K562 (cell line): Measurements from ENCODE around the gene STK16. TPM values are rescaled to one million over a fixed set of nuclear protein-coding genes. Genes with fewer than 3 reads are reported as not detected.

Experiments
- ATAC-seq: fragments of 200-7000 bp; cut with Tn5 transposase; 3 replicates; pipeline ENCODE4 v1.9.1; 2020; ENCODE audit warnings: moderate library complexity
- BruUV-seq: library from RNA; stranded (reverse); fragments of 400-500 nt; replicated peaks from 2 replicates; lab custom pipeline; 2021; lab: Mats Ljungman, UMichigan
- CTCF ChIA-PET: fragments of 300-600 bp; formaldehyde crosslinking; extraction: SDS; loops from one replicate; lab custom pipeline; 2021; ENCODE audit warnings: low intra/inter-chr PET ratio; lab: Yijun Ruan, JAX
- POLR2A ChIA-PET: fragments of 300-600, 350-650 bp; sonication (Branson Sonifier 250); formaldehyde crosslinking; extraction: SDS; loops from one replicate; lab custom pipeline; 2021; ENCODE audit warnings: antibody characterized with exemption, inconsistent platforms; lab: Yijun Ruan, JAX
- DNase-seq, 4 experiments: peaks; one replicate each; pipeline versions ENCODE4 v3.0.0 to v3.0.0-alpha.2; 2011 to 2018; ENCODE audit warnings: low spot score in 3 of 4, mixed read lengths in 3 of 4; ENCODE audit errors: extremely low read depth in 1 of 4
- FAIRE-seq: peaks from 2 replicates; lab custom pipeline; 2011; peaks lifted over from hg19 to GRCh38; lab: Jason Lieb, UNC
- H2AFZ ChIP-seq: 2 replicates; pipeline ENCODE4 v1.6.0; 2011; ENCODE audit warnings: low read depth, low read length, control low read depth, inconsistent platforms
- H3K27ac ChIP-seq: fragments of 200-600 bp; 3 replicates; pipeline ENCODE4 v1.8.0; 2011; ENCODE audit warnings: low read depth, mild to moderate bottlenecking, control low read depth, inconsistent platforms, low read length, moderate library complexity, mixed read lengths; ENCODE audit errors: extremely low read depth
- H3K27me3 ChIP-seq, 2 experiments: fragments of 300-600 bp in 1 of 2; 2 replicates in 1 of 2; 3 replicates in 1 of 2; pipeline versions ENCODE4 v1.6.0 to v1.8.0; 2011; ENCODE audit warnings: inconsistent platforms in 2 of 2, low read length in 2 of 2, mild to moderate bottlenecking in 1 of 2, mixed read lengths in 1 of 2, moderate library complexity in 1 of 2; ENCODE audit not compliant: control insufficient read depth in 2 of 2, insufficient read depth in 2 of 2
- H3K36me3 ChIP-seq: fragments of 300-600 bp; 3 replicates; pipeline ENCODE4 v1.8.0; 2011; ENCODE audit warnings: mild to moderate bottlenecking, low read length, inconsistent platforms; ENCODE audit not compliant: control insufficient read depth, insufficient read depth
- H3K4me1 ChIP-seq, 2 experiments: fragments of 200-600 bp in 1 of 2; replicated peaks in 1 of 2; 2 replicates in 1 of 2; 3 replicates in 1 of 2; pipeline versions ENCODE4 v1.5.1 to v1.8.0; 2011; ENCODE audit warnings: inconsistent platforms in 2 of 2, low read length in 2 of 2, mild to moderate bottlenecking in 1 of 2, mixed read lengths in 1 of 2, moderate library complexity in 1 of 2; ENCODE audit not compliant: control insufficient read depth in 2 of 2, insufficient read depth in 2 of 2
- H3K4me2 ChIP-seq: 2 replicates; pipeline ENCODE4 v1.6.1; 2011; ENCODE audit warnings: low read length, control low read depth, inconsistent platforms, mixed read lengths; ENCODE audit not compliant: insufficient read depth
- H3K4me3 ChIP-seq: fragments of 200-600 bp; sonication (generic), shearing (Covaris generic); 2 replicates; pipeline ENCODE4 v1.5.1; 2016; ENCODE audit warnings: control low read depth, inconsistent platforms
- H3K79me2 ChIP-seq: fragments of 200-600 bp; 3 replicates; pipeline ENCODE4 v1.8.0; 2011; ENCODE audit warnings: low read length, inconsistent platforms; ENCODE audit not compliant: control insufficient read depth, insufficient read depth
- H3K9ac ChIP-seq, 2 experiments: 2 replicates each; pipeline versions ENCODE4 v1.6.0 to v1.6.1; 2011; ENCODE audit warnings: low read depth in 2 of 2, low read length in 2 of 2, control low read depth in 1 of 2, inconsistent platforms in 1 of 2, mild to moderate bottlenecking in 1 of 2, mixed read lengths in 1 of 2; ENCODE audit not compliant: insufficient read depth in 1 of 2
- H3K9me1 ChIP-seq: one replicate; pipeline ENCODE4 v1.6.0; 2011; ENCODE audit warnings: inconsistent platforms, mild to moderate bottlenecking, low read length, moderate library complexity; ENCODE audit not compliant: control insufficient read depth, insufficient read depth
- H3K9me3 ChIP-seq: replicated peaks from 2 replicates; pipeline ENCODE4 v1.5.1; 2011; ENCODE audit warnings: low read depth, low read length, inconsistent platforms; ENCODE audit not compliant: control insufficient read depth, insufficient read depth
- H4K20me1 ChIP-seq: replicated peaks from 2 replicates; pipeline ENCODE4 v1.6.1; 2011; ENCODE audit warnings: low read length, inconsistent platforms, mixed read lengths; ENCODE audit not compliant: control insufficient read depth, insufficient read depth
- CREB1 ChIP-seq, 2 experiments: sonication (generic) in 1 of 2; formaldehyde crosslinking in 1 of 2; IDR thresholded peaks; 2 replicates each; pipeline versions ENCODE4 v1.6.1 to v1.8.0; 2012 to 2022; ENCODE audit warnings: inconsistent platforms in 1 of 2, mild to moderate bottlenecking in 1 of 2, missing genetic modification reagents in 1 of 2, moderate library complexity in 1 of 2
- EP400 ChIP-seq: fragments of 450-650 bp; IDR thresholded peaks from 2 replicates; pipeline ENCODE4 v1.6.1; 2017; ENCODE audit warnings: antibody characterized with exemption, mild to moderate bottlenecking, moderate library complexity
- SUPT5H ChIP-seq: fragments of 450-650 bp; IDR thresholded peaks from 2 replicates; pipeline ENCODE4 v1.6.1; 2016
- ZNF644 ChIP-seq: fragments of 200-800 bp; sonication (Bioruptor generic); IDR thresholded peaks from 2 replicates; pipeline ENCODE4 v1.6.1; 2016; ENCODE audit warnings: low read depth, missing genetic modification characterization, missing compliant biosample characterization
- WGBS: fragments of 100-300 bp; shearing (Covaris generic); methylation state at CpG from one replicate; pipeline ENCODE4 v1.1.6; 2016; ENCODE audit warnings: low coverage, mixed read lengths; ENCODE audit not compliant: insufficient coverage; ENCODE audit errors: missing lambda C conversion rate; 5-methylcytosine and 5-hydroxymethylcytosine counted together
- in situ Hi-C: fragments of 300-500 bp; cut with MboI; formaldehyde crosslinking; loops from 4 replicates; pipeline ENCODE4 v1.15.0; 2018; ENCODE audit warnings: inconsistent platforms, mixed read lengths
- intact Hi-C: fragments of 100-400 bp; cut with micrococcal nuclease; formaldehyde crosslinking; loops from 2 replicates; pipeline ENCODE4 v1.14.2; 2022
- polyA plus RNA-seq, 8 experiments: library from polyadenylated mRNA; depleted of rRNA in 4 of 8; stranded (reverse) in 5 of 8; unstranded in 3 of 8; fragments of >200 nt; fragmentation: Nextera tagmentation in 2 of 8; fragmentation: Illumina TruSeq in 1 of 8; extraction: Ambion mirVana in 2 of 8; extraction: Trizol in 1 of 8; gene quantifications; 2 replicates each; pipeline versions ENCODE4 v1.2.1 to v1.2.3, GENCODE V29; 2011 to 2014; ENCODE audit warnings: inconsistent platforms in 1 of 8, missing spikeins in 1 of 8
- total RNA-seq, 7 experiments: library from RNA; depleted of rRNA in 6 of 7; stranded (reverse); fragments of >200 nt in 6 of 7; fragmentation: Illumina TruSeq in 2 of 7; extraction: Trizol in 2 of 7; gene quantifications; 2 replicates each; pipeline versions ENCODE4 v1.2.1 to v1.2.3, GENCODE V29; 2011 to 2021; ENCODE audit warnings: low replicate concordance in 1 of 7
- TF ChIP-seq, protein P1 (sequence below): fragments of 250-450 bp; sonication (Bioruptor Pico); IDR thresholded peaks from 2 replicates; pipeline ENCODE4 v1.5.0; 2021; ENCODE audit warnings: mild to moderate bottlenecking, borderline replicate concordance
- TF ChIP-seq, protein P2 (sequence below), 2 experiments: fragments of 450-650 bp in 1 of 2; sonication (generic) in 1 of 2; formaldehyde crosslinking in 1 of 2; IDR thresholded peaks in 1 of 2; conservative IDR thresholded peaks in 1 of 2; 2 replicates each; pipeline versions ENCODE4 v1.6.1 to v1.8.1; 2016 to 2023; ENCODE audit warnings: mild to moderate bottlenecking in 2 of 2, moderate library complexity in 2 of 2, inconsistent platforms in 1 of 2, missing genetic modification reagents in 1 of 2
- TF ChIP-seq, protein P3 (sequence below): fragments of 250-450 bp; sonication (Bioruptor Pico); IDR thresholded peaks from 2 replicates; pipeline ENCODE4 v1.4.0; 2020; ENCODE audit warnings: mild to moderate bottlenecking, moderate library complexity, borderline replicate concordance

The STK16 gene
- total and polyA plus RNA-seq, 9 of the 15 experiments (the other 6 are each of a cell fraction or from before 2014, with no cell fraction given), result 5.4 to 36.2 (median 17.8) TPM

DNA sequence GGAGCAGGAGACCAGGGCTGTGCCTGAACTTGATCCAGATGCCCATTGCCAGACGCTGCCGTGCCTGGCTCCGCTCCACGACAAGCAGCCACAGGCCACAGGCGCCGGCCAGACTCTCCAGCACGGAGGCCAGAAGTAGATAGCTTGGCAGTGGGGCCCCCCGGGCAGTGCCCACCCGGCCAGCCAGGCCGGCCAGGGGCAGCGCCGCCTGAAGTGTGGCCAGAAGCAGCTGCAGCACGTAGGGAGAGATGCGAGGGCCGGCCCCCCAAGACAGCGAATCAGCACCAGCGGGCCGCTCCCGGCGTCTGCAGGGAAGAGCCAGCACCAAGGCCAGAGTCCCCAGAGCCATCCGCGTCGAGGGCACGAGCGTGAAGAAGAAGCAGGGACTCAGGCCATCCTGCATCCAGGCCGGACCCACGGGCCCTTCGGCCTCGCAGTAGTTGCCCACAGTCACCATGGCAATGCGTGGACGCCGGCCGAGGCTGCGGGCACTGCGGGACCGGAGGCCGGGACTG is 27.0 kb upstream of the STK16 start (continued):
- TF ChIP-seq CREB1 (IDR thresholded peaks at IDR 0.05) (no peak; the same call in 1 of the 2 replicates), CREB1 (CRISPR knock-in tag; IDR thresholded peaks at IDR 0.05) (peak; percentile 22; the same call in 1 of the 2 replicates)

DNA sequence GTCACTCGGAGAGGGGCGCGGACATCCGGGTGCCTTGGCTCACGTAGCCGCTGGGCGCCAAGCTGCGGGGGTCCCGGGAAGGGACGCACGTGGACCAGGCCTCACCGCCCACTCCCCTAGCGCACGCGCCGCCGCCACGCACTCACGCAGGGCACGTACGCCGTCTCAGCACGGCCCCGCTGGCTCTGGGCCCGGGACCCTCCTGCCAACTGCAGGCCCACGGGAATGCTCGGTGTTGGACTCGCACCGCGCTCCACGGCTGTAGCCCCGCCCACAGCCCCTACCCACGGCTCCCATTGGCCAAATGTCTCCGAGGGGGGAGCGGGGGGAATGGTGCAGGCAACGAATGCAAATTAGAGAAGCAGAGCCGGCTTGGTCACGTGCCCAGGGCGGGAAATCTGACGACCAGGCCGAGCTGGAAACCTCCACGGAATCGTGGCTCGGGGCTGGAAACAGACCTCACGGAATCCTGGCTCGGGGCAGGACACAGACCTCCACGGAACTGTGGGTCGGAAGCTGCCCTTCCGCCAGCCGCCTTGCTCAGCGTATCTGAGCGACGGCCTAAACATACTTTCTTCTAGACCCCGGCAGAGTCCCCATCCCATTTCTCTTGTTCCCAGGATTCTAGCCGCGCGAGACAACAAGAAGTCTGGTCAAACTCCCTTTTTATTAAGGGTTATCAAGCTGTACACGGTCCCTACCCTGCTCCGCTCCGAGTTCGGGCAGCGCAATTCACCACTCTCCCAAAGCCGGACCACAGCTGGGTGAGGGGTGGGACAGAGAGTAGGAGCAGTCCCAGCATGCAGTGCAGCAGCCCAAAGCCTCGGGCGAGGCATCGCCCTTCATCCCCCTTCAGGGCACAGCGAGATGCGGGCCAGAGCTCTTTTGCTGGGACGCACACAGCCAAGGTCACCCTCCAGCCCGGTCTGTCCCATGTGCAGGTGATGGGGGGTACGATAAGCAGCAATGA is 26.3 kb upstream of the STK16 start, which contains the start of gene ABCB6:
TSS of gene ABCB6 (minus strand) at position 227 of the 970 bp plus-strand sequence. CDS start 285 bp downstream, outside the sequence.
- Histone ChIP-seq H3K4me1 (peaks cover 13 to 53% of the 10 kb centered on the region in 2 experiments; a peak in 4 of 5 replicates), H4K20me1 (0 out of 2 replicates have a peak, but pooled peaks cover 2% of the 10 kb centered on the region), H2AFZ (peak within 1 kb of the TSS; percentile 75), H3K27ac (peak within 1 kb of the TSS; percentile 89), H3K4me3 (peak within 1 kb of the TSS; percentile 58), H3K4me2 (peak within 1 kb of the TSS; percentile 92), H3K36me3 (peaks cover 73% of the 10 kb centered on the region), H3K79me2 (peaks cover 27% of the 10 kb centered on the region), H3K9ac (peak within 1 kb of the TSS; percentile 73 to 89), H3K9me1 (no peaks in the 10 kb centered on the region), H3K9me3 (no peaks in the 10 kb centered on the region), H3K27me3 (no peaks in the 10 kb centered on the region)
- DNase-seq (peak; percentile 82 to 95 (median 90)), FAIRE-seq (peak; percentile 94), ATAC-seq (peak; percentile 91)
- CTCF ChIA-PET, result no interaction called here
- intact Hi-C loops, result loop anchor here (1.0 to 2.0 kb wide), 4 partner anchors 10 to 60 kb away; partner anchors contain the start of genes ANKZF1, ATG9A, DNAJB2 and NHEJ1
- POLR2A ChIA-PET, result interaction anchor here (0.6 to 2.2 kb wide), 10 partner anchors 8 to 231 kb away, joined by 3 to 12 read pairs (median 6); partner anchors contain the start of genes ANKZF1, ATG9A, CNPPD1 and DNAJB2
- in situ Hi-C loops, result no loop called here
- no TSS peak for BruUV-seq
- 28% methylated on average over 41 of the region's 71 CpGs for WGBS
- TF ChIP-seq SUPT5H, result peak; percentile 83
- TF ChIP-seq, protein P1, sequence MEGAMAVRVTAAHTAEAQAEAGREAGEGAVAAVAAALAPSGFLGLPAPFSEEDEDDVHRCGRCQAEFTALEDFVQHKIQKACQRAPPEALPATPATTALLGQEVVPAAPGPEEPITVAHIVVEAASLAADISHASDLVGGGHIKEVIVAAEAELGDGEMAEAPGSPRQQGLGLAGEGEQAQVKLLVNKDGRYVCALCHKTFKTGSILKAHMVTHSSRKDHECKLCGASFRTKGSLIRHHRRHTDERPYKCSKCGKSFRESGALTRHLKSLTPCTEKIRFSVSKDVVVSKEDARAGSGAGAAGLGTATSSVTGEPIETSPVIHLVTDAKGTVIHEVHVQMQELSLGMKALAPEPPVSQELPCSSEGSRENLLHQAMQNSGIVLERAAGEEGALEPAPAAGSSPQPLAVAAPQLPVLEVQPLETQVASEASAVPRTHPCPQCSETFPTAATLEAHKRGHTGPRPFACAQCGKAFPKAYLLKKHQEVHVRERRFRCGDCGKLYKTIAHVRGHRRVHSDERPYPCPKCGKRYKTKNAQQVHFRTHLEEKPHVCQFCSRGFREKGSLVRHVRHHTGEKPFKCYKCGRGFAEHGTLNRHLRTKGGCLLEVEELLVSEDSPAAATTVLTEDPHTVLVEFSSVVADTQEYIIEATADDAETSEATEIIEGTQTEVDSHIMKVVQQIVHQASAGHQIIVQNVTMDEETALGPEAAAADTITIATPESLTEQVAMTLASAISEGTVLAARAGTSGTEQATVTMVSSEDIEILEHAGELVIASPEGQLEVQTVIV (CRISPR knock-in tag), result no peak
- TF ChIP-seq ZNF644 (tag), result no peak
- TF ChIP-seq, protein P2, sequence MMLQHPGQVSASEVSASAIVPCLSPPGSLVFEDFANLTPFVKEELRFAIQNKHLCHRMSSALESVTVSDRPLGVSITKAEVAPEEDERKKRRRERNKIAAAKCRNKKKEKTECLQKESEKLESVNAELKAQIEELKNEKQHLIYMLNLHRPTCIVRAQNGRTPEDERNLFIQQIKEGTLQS (IDR thresholded peaks at IDR 0.05), result no peak
- TF ChIP-seq, protein P2 (CRISPR knock-in tag; conservative IDR thresholded peaks at IDR 0.05), result no peak
- TF ChIP-seq, protein P3, sequence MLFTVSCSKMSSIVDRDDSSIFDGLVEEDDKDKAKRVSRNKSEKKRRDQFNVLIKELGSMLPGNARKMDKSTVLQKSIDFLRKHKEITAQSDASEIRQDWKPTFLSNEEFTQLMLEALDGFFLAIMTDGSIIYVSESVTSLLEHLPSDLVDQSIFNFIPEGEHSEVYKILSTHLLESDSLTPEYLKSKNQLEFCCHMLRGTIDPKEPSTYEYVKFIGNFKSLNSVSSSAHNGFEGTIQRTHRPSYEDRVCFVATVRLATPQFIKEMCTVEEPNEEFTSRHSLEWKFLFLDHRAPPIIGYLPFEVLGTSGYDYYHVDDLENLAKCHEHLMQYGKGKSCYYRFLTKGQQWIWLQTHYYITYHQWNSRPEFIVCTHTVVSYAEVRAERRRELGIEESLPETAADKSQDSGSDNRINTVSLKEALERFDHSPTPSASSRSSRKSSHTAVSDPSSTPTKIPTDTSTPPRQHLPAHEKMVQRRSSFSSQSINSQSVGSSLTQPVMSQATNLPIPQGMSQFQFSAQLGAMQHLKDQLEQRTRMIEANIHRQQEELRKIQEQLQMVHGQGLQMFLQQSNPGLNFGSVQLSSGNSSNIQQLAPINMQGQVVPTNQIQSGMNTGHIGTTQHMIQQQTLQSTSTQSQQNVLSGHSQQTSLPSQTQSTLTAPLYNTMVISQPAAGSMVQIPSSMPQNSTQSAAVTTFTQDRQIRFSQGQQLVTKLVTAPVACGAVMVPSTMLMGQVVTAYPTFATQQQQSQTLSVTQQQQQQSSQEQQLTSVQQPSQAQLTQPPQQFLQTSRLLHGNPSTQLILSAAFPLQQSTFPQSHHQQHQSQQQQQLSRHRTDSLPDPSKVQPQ, result no peak
- peak; percentile 87 for TF ChIP-seq EP400
